HCT116 (cell line): ENCODE data around the gene CXXC1.

ENCODE experiments used
- CEBPB ChIP-seq: IDR thresholded peaks from 2 replicates; pipeline ENCODE4 v1.6.1; 2012; ENCODE audit warnings: low read depth
- EGR1 ChIP-seq: IDR thresholded peaks from 2 replicates; pipeline ENCODE4 v1.6.1; 2012; ENCODE audit warnings: low read depth
- EZH2phosphoT487 ChIP-seq: fragments of 200-600 bp; IDR thresholded peaks from 2 replicates; pipeline ENCODE4 v1.6.1; 2018; ENCODE audit warnings: antibody characterized with exemption, borderline replicate concordance
- FOSL1 ChIP-seq: IDR thresholded peaks from 2 replicates; pipeline ENCODE4 v1.6.1; 2012; ENCODE audit warnings: low read depth
- POLR2A ChIP-seq: IDR thresholded peaks from 2 replicates; pipeline ENCODE4 v1.7.0; 2011; ENCODE audit warnings: borderline replicate concordance; ENCODE audit not compliant: insufficient read depth, insufficient read length; ENCODE audit errors: extremely low read depth
- SIN3A ChIP-seq: IDR thresholded peaks from 2 replicates; pipeline ENCODE4 v1.6.1; 2012; ENCODE audit warnings: low read depth
- SRF ChIP-seq: IDR thresholded peaks from 2 replicates; pipeline ENCODE4 v1.6.1; 2012; ENCODE audit warnings: low read depth
- YY1 ChIP-seq: IDR thresholded peaks from 2 replicates; pipeline ENCODE4 v1.6.1; 2011; ENCODE audit warnings: low read length, low read depth, moderate library complexity, mild to moderate bottlenecking; ENCODE audit not compliant: insufficient replicate concordance; ENCODE audit errors: extremely low read depth
- TF ChIP-seq, protein P1 (sequence below): IDR thresholded peaks from 2 replicates; pipeline ENCODE4 v1.6.1; 2012; ENCODE audit warnings: low read depth
- TF ChIP-seq, protein P2 (sequence below), 3 experiments: fragments of 200-600 bp in 1 of 3; sonication (generic) in 1 of 3; IDR thresholded peaks in 2 of 3; conservative IDR thresholded peaks in 1 of 3; 2 replicates each; pipeline ENCODE4 v1.5.1; 2012 to 2017; ENCODE audit warnings: low read depth in 2 of 3, low read length in 2 of 3, antibody characterized with exemption in 1 of 3, borderline replicate concordance in 1 of 3, control low read depth in 1 of 3, mild to moderate bottlenecking in 1 of 3, mixed read lengths in 1 of 3, mixed run types in 1 of 3, moderate library complexity in 1 of 3; ENCODE audit not compliant: insufficient read depth in 1 of 3

DNA sequence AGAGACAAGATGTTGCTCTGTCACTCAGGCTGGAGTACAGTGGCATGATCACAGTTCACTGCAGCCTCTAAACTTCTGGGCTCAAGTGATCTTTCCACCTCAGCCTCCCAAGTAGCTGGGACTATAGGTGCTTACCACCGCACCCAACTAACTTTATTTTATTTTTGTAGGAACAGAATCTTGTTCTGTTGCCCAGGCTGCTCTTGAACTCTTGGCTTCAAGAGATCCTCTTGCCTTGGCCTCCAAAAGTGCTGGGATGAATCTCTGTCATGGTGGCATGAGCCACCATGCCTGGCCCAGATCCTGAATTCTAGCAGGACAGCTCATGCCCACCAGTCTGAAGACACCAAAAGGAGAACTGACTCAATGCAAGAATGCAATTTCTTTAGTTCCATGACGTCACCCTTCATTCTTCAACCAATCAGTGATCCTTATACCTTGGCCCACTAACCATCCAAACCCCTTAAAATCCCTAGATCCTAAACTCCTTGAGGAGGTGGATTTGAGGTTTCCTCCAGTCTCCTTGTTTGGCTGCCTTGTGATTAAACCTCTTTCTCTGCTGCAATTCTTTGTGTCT, 25.6 kb upstream of the CXXC1 start:
- TF ChIP-seq SRF (no peak), POLR2A (no peak), FOSL1 (no peak), EGR1 (no peak), EZH2phosphoT487 (no peak), SIN3A (no peak), YY1 (no peak), CEBPB (no peak)
- TF ChIP-seq, protein P1, sequence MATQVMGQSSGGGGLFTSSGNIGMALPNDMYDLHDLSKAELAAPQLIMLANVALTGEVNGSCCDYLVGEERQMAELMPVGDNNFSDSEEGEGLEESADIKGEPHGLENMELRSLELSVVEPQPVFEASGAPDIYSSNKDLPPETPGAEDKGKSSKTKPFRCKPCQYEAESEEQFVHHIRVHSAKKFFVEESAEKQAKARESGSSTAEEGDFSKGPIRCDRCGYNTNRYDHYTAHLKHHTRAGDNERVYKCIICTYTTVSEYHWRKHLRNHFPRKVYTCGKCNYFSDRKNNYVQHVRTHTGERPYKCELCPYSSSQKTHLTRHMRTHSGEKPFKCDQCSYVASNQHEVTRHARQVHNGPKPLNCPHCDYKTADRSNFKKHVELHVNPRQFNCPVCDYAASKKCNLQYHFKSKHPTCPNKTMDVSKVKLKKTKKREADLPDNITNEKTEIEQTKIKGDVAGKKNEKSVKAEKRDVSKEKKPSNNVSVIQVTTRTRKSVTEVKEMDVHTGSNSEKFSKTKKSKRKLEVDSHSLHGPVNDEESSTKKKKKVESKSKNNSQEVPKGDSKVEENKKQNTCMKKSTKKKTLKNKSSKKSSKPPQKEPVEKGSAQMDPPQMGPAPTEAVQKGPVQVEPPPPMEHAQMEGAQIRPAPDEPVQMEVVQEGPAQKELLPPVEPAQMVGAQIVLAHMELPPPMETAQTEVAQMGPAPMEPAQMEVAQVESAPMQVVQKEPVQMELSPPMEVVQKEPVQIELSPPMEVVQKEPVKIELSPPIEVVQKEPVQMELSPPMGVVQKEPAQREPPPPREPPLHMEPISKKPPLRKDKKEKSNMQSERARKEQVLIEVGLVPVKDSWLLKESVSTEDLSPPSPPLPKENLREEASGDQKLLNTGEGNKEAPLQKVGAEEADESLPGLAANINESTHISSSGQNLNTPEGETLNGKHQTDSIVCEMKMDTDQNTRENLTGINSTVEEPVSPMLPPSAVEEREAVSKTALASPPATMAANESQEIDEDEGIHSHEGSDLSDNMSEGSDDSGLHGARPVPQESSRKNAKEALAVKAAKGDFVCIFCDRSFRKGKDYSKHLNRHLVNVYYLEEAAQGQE: no peak
- TF ChIP-seq, protein P2, sequence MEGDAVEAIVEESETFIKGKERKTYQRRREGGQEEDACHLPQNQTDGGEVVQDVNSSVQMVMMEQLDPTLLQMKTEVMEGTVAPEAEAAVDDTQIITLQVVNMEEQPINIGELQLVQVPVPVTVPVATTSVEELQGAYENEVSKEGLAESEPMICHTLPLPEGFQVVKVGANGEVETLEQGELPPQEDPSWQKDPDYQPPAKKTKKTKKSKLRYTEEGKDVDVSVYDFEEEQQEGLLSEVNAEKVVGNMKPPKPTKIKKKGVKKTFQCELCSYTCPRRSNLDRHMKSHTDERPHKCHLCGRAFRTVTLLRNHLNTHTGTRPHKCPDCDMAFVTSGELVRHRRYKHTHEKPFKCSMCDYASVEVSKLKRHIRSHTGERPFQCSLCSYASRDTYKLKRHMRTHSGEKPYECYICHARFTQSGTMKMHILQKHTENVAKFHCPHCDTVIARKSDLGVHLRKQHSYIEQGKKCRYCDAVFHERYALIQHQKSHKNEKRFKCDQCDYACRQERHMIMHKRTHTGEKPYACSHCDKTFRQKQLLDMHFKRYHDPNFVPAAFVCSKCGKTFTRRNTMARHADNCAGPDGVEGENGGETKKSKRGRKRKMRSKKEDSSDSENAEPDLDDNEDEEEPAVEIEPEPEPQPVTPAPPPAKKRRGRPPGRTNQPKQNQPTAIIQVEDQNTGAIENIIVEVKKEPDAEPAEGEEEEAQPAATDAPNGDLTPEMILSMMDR (IDR thresholded peaks at IDR 0.05 in 2 of 3, conservative IDR thresholded peaks at IDR 0.05 in 1 of 3; ENCODE audit: borderline replicate concordance in 1 of 3, insufficient read depth in 1 of 3, low read depth in 2 of 3, low read length in 2 of 3): no peak
